HepG2 (cell line): Measurements from ENCODE around the gene CEBPB. TPM values are rescaled to one million over a fixed set of nuclear protein-coding genes. Genes with fewer than 3 reads are reported as not detected.

ENCODE experiments used
- ATAC-seq: fragments of 200-7000 bp; cut with Tn5 transposase; 3 replicates; pipeline ENCODE4 v1.9.1; 2020; ENCODE audit warnings: mild to moderate bottlenecking, moderate library complexity
- BruUV-seq: library from RNA; stranded (reverse); fragments of 400-500 nt; replicated peaks from 2 replicates; lab custom pipeline; 2021; lab: Mats Ljungman, UMichigan
- CTCF ChIA-PET: fragments of 300-600 bp; formaldehyde crosslinking; extraction: SDS; loops from one replicate; lab custom pipeline; 2021; ENCODE audit warnings: low total read pairs, inconsistent platforms, low intra/inter-chr PET ratio; lab: Yijun Ruan, JAX
- POLR2A ChIA-PET: fragments of 350-600 bp; sonication (Branson Sonifier 250); formaldehyde crosslinking; loops from one replicate; lab custom pipeline; 2020; ENCODE audit warnings: antibody characterized with exemption, inconsistent platforms; lab: Yijun Ruan, JAX
- DNase-seq: peaks from one replicate; pipeline ENCODE4 v3.0.0-alpha.2; 2015; ENCODE audit warnings: low spot score
- FAIRE-seq: peaks from 3 replicates; lab custom pipeline; 2011; peaks lifted over from hg19 to GRCh38; lab: Jason Lieb, UNC
- H2AFZ ChIP-seq: one replicate; pipeline ENCODE4 v1.6.1; 2011; ENCODE audit warnings: low read length, inconsistent platforms
- H3K27ac ChIP-seq: fragments of 300-600 bp; 3 replicates; pipeline ENCODE4 v1.8.0; 2011; ENCODE audit warnings: mixed run types, mild to moderate bottlenecking, mixed read lengths, low read length, inconsistent platforms; ENCODE audit not compliant: insufficient read depth; ENCODE audit errors: extremely low read length
- H3K27me3 ChIP-seq, 2 experiments: fragments of 200-600 bp in 1 of 2; 2 replicates in 1 of 2; 3 replicates in 1 of 2; pipeline versions ENCODE4 v1.6.0 to v1.8.0; 2011; ENCODE audit warnings: low read length in 2 of 2, mild to moderate bottlenecking in 2 of 2, moderate library complexity in 2 of 2, inconsistent platforms in 1 of 2; ENCODE audit not compliant: insufficient read depth in 2 of 2, control insufficient read depth in 1 of 2
- H3K36me3 ChIP-seq, 2 experiments: fragments of 200-600 bp in 1 of 2; replicated peaks in 1 of 2; 2 replicates in 1 of 2; 3 replicates in 1 of 2; pipeline versions ENCODE4 v1.5.1 to v1.8.0; 2011; ENCODE audit warnings: low read length in 2 of 2, inconsistent platforms in 1 of 2; ENCODE audit not compliant: insufficient read depth in 2 of 2, control insufficient read depth in 1 of 2
- H3K4me1 ChIP-seq: 2 replicates; pipeline ENCODE4 v1.5.1; 2012; ENCODE audit warnings: low read length, inconsistent platforms; ENCODE audit not compliant: insufficient read depth
- H3K4me2 ChIP-seq: 2 replicates; pipeline ENCODE4 v1.6.0; 2011; ENCODE audit warnings: low read depth, low read length, inconsistent platforms
- H3K4me3 ChIP-seq, 3 experiments: fragments of 200-600 bp in 1 of 3; sonication (generic), shearing (Covaris generic) in 1 of 3; replicated peaks in 1 of 3; 2 replicates each; pipeline ENCODE4 v1.5.1; 2011 to 2016; ENCODE audit warnings: low read length in 3 of 3, inconsistent platforms in 2 of 3, low read depth in 2 of 3, mild to moderate bottlenecking in 2 of 3, control low read depth in 1 of 3, mixed read lengths in 1 of 3; ENCODE audit not compliant: insufficient read depth in 1 of 3
- H3K79me2 ChIP-seq: one replicate; pipeline ENCODE4 v1.6.1; 2011; ENCODE audit warnings: low read length, inconsistent platforms; ENCODE audit not compliant: insufficient read depth
- H3K9ac ChIP-seq: 2 replicates; pipeline ENCODE4 v1.6.0; 2011; ENCODE audit warnings: mild to moderate bottlenecking, low read depth, low read length, inconsistent platforms; ENCODE audit not compliant: insufficient read depth
- H3K9me3 ChIP-seq: 2 replicates; pipeline ENCODE4 v1.5.1; 2012; ENCODE audit warnings: mild to moderate bottlenecking, low read length
- H4K20me1 ChIP-seq: 2 replicates; pipeline ENCODE4 v1.6.0; 2011; ENCODE audit warnings: inconsistent platforms, mild to moderate bottlenecking, low read length, moderate library complexity; ENCODE audit not compliant: insufficient read depth
- CEBPB ChIP-seq: IDR thresholded peaks from 2 replicates; pipeline ENCODE4 v1.6.1; 2011; ENCODE audit warnings: low read depth, low read length, improper control_type of control experiment, borderline replicate concordance
- ISX ChIP-seq: sonication (generic); formaldehyde crosslinking; conservative IDR thresholded peaks from 2 replicates; pipeline ENCODE4 v1.5.0; 2020; ENCODE audit warnings: missing genetic modification reagents
- PCBP1 ChIP-seq: fragments of 200-400 bp; formaldehyde crosslinking; IDR thresholded peaks from 2 replicates; pipeline ENCODE4 v1.6.1; 2017; ENCODE audit warnings: mild to moderate bottlenecking, low read depth, low read length, borderline replicate concordance
- RAD51 ChIP-seq: fragments of 450-650 bp; IDR thresholded peaks from 2 replicates; pipeline ENCODE4 v1.6.1; 2016; ENCODE audit warnings: borderline replicate concordance
- SP4 ChIP-seq: sonication (generic); formaldehyde crosslinking; IDR thresholded peaks from 2 replicates; pipeline ENCODE4 v1.8.1; 2023; ENCODE audit warnings: mild to moderate bottlenecking, missing genetic modification reagents
- ZBTB33 ChIP-seq: sonication (generic); formaldehyde crosslinking; IDR thresholded peaks from 2 replicates; pipeline ENCODE4 v1.4.0; 2020; ENCODE audit warnings: missing genetic modification reagents
- ZBTB34 ChIP-seq: sonication (generic); formaldehyde crosslinking; IDR thresholded peaks from 2 replicates; pipeline ENCODE4 v1.8.0; 2022; ENCODE audit warnings: mild to moderate bottlenecking, missing genetic modification reagents
- ZFP90 ChIP-seq: sonication (generic); formaldehyde crosslinking; IDR thresholded peaks from 2 replicates; pipeline ENCODE4 v1.8.0; 2022; ENCODE audit warnings: missing genetic modification reagents, mild to moderate bottlenecking, inconsistent platforms, borderline replicate concordance
- ZMYM2 ChIP-seq: sonication (generic); formaldehyde crosslinking; IDR thresholded peaks from 2 replicates; pipeline ENCODE4 v1.8.0; 2022; ENCODE audit warnings: mild to moderate bottlenecking, missing genetic modification reagents
- ZNF737 ChIP-seq: sonication (generic); formaldehyde crosslinking; IDR thresholded peaks from 2 replicates; pipeline ENCODE4 v1.5.0; 2020; ENCODE audit warnings: missing genetic modification reagents, mild to moderate bottlenecking, borderline replicate concordance
- WGBS: methylation state at CpG from one replicate; pipeline ENCODE4 v1.1.6; 2017; ENCODE audit warnings: low lambda C conversion rate; 5-methylcytosine and 5-hydroxymethylcytosine counted together
- in situ Hi-C: cut with HindIII; loops from 2 replicates; pipeline ENCODE4 v1.10.0; 2017; ENCODE audit warnings: low pct_unique_long_range_greater_than_20kb; ENCODE audit not compliant: extremely low pct_ligation_motif_present
- intact Hi-C: fragments of 100-400 bp; cut with micrococcal nuclease; formaldehyde crosslinking; loops from one replicate; pipeline ENCODE4 v1.10.0; 2022; ENCODE audit not compliant: unreplicated experiment
- polyA plus RNA-seq, 8 experiments: library from polyadenylated mRNA; depleted of rRNA in 3 of 8; stranded (reverse) in 7 of 8; unstranded in 1 of 8; fragments of >200 nt; fragmentation: Illumina TruSeq in 4 of 8; extraction: Trizol in 4 of 8; gene quantifications; 2 replicates each; pipeline versions ENCODE4 v1.2.1 to v1.2.3, GENCODE V29; 2011 to 2016; ENCODE audit warnings: low read depth in 4 of 8, missing spikeins in 1 of 8, mixed read lengths in 1 of 8; ENCODE audit not compliant: insufficient read depth in 1 of 8
- total RNA-seq, 5 experiments: library from RNA; depleted of rRNA; stranded (reverse); fragments of >200 nt; fragmentation: Illumina TruSeq; extraction: Trizol; gene quantifications; 2 replicates each; pipeline ENCODE4 v1.2.3, GENCODE V29; 2016; ENCODE audit warnings: low read depth in 1 of 5
- TF ChIP-seq, protein P1 (sequence below): sonication (generic); formaldehyde crosslinking; IDR thresholded peaks from 2 replicates; pipeline ENCODE4 v1.5.1; 2020; ENCODE audit warnings: missing genetic modification reagents, mild to moderate bottlenecking, borderline replicate concordance
- TF ChIP-seq, protein P2 (sequence below): sonication (generic); formaldehyde crosslinking; IDR thresholded peaks from 2 replicates; pipeline ENCODE4 v1.4.0; 2020; ENCODE audit warnings: missing genetic modification reagents
- TF ChIP-seq, protein P3 (sequence below): sonication (generic); formaldehyde crosslinking; IDR thresholded peaks from 2 replicates; pipeline ENCODE4 v1.4.0; 2020; ENCODE audit warnings: missing genetic modification reagents, low read depth, mild to moderate bottlenecking, borderline replicate concordance

The CEBPB gene
- total and polyA plus RNA-seq, 2 of the 13 experiments (the other 11 are each of a cell fraction or from before 2014, with no cell fraction given) = 18.5 to 28.2 TPM

GRCh38 chr20:50218987-50219435 is 28.4 kb downstream of the CEBPB start (continued):
- peak; percentile 36; the same call in 1 of the 2 replicates for TF ChIP-seq CEBPB

DNA sequence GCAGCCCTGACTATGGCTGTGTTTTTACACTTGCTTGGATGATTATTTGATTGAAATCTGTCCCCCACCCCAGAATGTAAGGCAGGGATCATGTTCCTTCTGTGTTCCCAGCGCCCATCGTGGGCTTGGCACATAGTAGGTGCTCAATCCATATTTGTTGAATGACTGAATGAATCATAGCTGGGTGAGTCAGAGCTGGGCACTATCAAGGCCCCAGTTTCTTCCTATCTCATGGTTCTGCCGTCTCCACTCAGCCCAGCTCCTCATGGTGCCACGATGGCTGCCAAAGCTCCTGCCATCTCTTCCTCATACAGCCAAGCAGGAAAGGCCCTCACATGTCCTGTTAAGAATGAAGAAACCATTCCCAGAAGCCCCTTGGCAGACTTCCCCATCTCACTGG is 29.0 kb downstream of the CEBPB start:
- ChIA-PET POLR2A (interaction anchor here (0.7 to 1.3 kb wide), 3 partner anchors 8 to 48 kb away, joined by 3 to 4 read pairs (median 3); no protein-coding TSS in a partner anchor), CTCF (no interaction called here)
- ATAC-seq (no peak), FAIRE-seq (peak; percentile 26), DNase-seq (no peak)
- Histone ChIP-seq H2AFZ (no peak overlapping the region), H3K27ac (no peak overlapping the region), H3K36me3 (no peaks in the 10 kb centered on the region), H3K4me3 (peak overlapping the region in 1 of 3 experiments; percentile 51; a peak in 1 of 6 replicates), H3K27me3 (peaks cover 1 to 47% of the 10 kb centered on the region in 2 experiments), H3K9me3 (no peaks in the 10 kb centered on the region), H3K4me1 (peaks cover 92% of the 10 kb centered on the region), H3K9ac (0 out of 2 replicates have a peak overlapping the region, but pooled peaks have one; percentile 20), H3K4me2 (peak overlapping the region; percentile 79), H4K20me1 (no peaks in the 10 kb centered on the region), H3K79me2 (no peaks in the 10 kb centered on the region)
- in situ Hi-C loops = no loop called here
- intact Hi-C loops = no loop called here
- no TSS peak for BruUV-seq
- WGBS = 51% methylated on average over 4 of the region's 4 CpGs
- no peak for TF ChIP-seq RAD51
- TF ChIP-seq ZBTB33 (CRISPR knock-in tag) = no peak
- TF ChIP-seq ZBTB34 (CRISPR knock-in tag) = no peak
- TF ChIP-seq, protein P1, sequence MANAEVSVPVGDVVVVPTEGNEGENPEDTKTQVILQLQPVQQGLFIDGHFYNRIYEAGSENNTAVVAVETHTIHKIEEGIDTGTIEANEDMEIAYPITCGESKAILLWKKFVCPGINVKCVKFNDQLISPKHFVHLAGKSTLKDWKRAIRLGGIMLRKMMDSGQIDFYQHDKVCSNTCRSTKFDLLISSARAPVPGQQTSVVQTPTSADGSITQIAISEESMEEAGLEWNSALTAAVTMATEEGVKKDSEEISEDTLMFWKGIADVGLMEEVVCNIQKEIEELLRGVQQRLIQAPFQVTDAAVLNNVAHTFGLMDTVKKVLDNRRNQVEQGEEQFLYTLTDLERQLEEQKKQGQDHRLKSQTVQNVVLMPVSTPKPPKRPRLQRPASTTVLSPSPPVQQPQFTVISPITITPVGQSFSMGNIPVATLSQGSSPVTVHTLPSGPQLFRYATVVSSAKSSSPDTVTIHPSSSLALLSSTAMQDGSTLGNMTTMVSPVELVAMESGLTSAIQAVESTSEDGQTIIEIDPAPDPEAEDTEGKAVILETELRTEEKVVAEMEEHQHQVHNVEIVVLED (CRISPR knock-in tag) = 0 out of 2 replicates have a peak, but pooled peaks have one; percentile 32
- 0 out of 2 replicates have a peak, but pooled peaks have one; percentile 11 for TF ChIP-seq ZFP90 (CRISPR knock-in tag)
- TF ChIP-seq SP4 = no peak
- no peak for TF ChIP-seq ZNF737 (CRISPR knock-in tag)
- TF ChIP-seq ZMYM2 = peak; percentile 52; the same call in 1 of the 2 replicates
- no peak for TF ChIP-seq ISX (CRISPR knock-in tag)
- TF ChIP-seq, protein P2, sequence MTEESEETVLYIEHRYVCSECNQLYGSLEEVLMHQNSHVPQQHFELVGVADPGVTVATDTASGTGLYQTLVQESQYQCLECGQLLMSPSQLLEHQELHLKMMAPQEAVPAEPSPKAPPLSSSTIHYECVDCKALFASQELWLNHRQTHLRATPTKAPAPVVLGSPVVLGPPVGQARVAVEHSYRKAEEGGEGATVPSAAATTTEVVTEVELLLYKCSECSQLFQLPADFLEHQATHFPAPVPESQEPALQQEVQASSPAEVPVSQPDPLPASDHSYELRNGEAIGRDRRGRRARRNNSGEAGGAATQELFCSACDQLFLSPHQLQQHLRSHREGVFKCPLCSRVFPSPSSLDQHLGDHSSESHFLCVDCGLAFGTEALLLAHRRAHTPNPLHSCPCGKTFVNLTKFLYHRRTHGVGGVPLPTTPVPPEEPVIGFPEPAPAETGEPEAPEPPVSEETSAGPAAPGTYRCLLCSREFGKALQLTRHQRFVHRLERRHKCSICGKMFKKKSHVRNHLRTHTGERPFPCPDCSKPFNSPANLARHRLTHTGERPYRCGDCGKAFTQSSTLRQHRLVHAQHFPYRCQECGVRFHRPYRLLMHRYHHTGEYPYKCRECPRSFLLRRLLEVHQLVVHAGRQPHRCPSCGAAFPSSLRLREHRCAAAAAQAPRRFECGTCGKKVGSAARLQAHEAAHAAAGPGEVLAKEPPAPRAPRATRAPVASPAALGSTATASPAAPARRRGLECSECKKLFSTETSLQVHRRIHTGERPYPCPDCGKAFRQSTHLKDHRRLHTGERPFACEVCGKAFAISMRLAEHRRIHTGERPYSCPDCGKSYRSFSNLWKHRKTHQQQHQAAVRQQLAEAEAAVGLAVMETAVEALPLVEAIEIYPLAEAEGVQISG (CRISPR knock-in tag) = 0 out of 2 replicates have a peak, but pooled peaks have one; percentile 10
- TF ChIP-seq PCBP1 = no peak
- TF ChIP-seq, protein P3, sequence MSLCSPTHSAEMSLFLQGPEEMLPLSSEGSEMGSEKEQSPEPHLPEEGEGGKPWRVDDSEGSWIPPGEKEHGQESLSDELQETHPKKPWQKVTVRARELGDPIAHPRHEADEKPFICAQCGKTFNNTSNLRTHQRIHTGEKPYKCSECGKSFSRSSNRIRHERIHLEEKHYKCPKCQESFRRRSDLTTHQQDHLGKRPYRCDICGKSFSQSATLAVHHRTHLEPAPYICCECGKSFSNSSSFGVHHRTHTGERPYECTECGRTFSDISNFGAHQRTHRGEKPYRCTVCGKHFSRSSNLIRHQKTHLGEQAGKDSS (CRISPR knock-in tag) = no peak
